Skeletal muscle satellite cell (primary cell): ENCODE results near the gene LAMP1. TPM values are rescaled to one million over a fixed set of nuclear protein-coding genes. Genes with fewer than 3 reads are reported as not detected.

Source experiments
- small RNA-seq: library from RNA; depleted of rRNA; stranded (forward); fragments of <200 nt; gene quantifications from one replicate; pipeline ENCODE3, GENCODE V24; 2012

LAMP1 gene

Small RNAs within 50 kb of the gene (small RNA-seq; reads per million reads assigned to genes)
- not detected for gene MIR8075
